NK-92 (cell line): Measurements from ENCODE around the gene HNRNPK.

Experiments
- DNase-seq: peaks from one replicate; lab custom pipeline; 2025; ENCODE audit not compliant: unreplicated experiment; lab: John Stamatoyannopoulos, UW

Gene HNRNPK

DNA sequence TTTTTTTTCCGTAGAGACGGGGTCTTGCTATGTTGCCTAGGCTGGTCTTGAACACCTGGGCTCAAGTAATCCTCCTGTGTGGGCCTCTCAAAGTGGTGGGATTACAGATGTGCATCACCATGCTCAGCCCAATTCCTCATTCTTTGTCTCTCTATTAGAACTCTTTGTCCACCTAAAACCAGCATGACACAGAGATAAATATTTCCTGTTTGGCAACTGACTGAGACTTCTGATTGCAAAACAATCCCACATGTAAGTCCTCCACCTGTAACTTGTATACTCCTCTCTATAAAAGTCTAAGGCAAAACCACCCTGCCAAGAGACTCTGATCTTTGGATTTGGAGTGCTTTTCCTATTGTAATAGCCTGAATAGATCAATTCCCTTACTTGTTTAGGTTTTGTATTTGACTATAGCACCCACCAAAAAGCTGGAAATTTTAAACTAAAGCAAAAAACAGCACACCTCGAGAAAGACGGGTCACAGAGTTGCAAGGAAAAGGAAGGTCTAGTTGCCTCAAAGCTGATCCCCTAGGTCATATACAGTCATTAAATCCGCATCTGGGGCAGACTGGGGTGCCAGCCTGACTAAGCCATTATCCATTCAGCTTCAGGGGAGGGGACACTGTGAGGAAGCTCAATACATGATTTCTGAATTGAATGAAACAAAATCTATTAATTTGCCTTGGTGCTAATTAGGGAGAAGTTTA, 45.3 kb downstream of the HNRNPK start:
- no peak for DNase-seq

GRCh38 chr9:83933790-83934189, 46.2 kb downstream of the HNRNPK start:
- DNase-seq, result no peak

- DNase-seq, result no peak
These were observed 47.2 kb downstream of the HNRNPK start for GRCh38 chr9:83932851-83933250.

DNA sequence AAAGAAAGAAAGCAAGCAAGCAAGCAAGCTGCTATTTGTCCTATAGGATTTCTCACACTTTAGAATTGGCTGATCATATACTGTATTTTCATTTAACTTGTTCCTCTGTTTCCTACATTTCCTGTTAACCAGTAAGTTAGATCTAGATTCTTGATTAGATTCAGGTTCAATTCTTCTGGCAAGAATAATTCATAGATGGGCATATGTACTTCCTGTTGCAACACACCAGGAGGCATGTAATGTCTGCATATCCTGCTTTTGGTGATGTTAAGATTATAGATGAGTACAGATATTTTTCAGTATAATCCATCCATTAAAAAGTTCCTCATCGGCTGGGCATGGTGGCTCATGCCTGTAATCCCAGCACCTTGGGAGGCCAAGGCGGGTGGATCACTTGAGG, 48.0 kb downstream of the HNRNPK start:
- DNase-seq, result no peak

GRCh38 chr9:83930881-83931280, 49.1 kb downstream of the HNRNPK start:
- DNase-seq, result no peak

DNA sequence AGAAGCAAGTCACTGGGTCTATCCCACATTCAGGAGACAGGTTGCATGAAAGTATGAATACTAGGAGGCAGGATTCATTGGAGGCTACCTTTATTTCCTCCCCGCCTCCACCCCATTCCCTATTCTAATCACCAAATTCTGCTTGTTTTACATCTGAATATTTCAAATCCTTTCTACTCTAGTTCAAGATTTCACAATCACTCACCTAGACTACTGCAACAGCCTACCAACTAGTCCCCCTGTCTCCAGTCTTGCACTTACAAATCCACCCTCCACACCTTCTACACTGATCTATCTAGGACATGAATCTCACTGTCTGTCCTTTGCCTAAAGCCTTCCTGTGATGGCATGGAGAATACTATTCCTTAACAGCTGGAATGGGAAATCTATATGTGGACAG, 52.4 kb downstream of the HNRNPK start:
- no peak for DNase-seq

- peak; percentile 52 for DNase-seq
These were observed 58.9 kb downstream of the HNRNPK start, which contains the start of gene KIF27 for GRCh38 chr9:83920927-83921707. Gene KIF27 (minus strand): TSS chr9:83921432. CDS start chr9:83915591, 5,841 bp downstream.

DNA sequence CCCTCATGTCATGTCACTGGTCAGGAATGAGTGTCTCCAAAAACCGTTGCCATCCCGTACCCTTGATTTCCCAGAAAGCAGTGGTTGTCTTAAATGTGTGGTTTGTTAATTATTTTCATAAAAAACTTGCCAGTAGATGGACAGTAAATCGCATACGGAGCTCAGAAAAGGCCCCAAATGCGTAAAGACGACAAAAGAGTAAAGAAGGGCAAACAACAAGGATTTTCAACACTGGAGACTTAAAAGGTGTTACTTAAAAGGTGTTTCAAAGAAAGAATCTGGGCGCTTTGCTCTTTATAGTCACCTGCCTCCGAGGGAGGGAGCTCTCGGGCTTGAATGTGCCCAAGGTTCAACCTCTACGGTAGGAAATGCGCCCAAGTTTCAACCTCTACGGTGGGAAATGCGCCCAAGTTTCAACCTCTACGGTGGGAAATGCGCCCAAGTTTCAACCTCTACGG, 59.5 kb downstream of the HNRNPK start:
- DNase-seq, result no peak

DNA sequence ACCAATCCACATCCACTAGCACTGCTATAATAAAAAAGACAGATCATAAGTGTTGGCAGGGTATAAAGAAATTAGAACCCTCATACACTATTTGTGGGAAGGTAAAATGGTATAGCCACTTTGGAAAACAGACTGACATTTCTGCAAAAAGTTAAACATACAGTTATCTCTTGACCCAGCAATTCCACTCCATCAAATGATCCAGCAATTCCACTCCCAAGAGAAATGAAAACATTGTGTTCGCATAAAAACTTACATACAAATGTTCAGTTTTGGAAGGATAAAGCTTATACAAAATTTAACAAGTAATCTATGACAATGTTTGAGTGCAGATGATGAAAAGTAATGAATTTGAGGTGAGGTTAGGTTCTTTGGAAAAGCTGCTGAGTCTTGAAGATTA, 60.9 kb downstream of the HNRNPK start:
- DNase-seq, result no peak
